Superior temporal gyrus (tissue), 1 donor: ENCODE data around the gene AKR1C1.
"Not testable (repeated sequence)": the region's sequence is repeated elsewhere in the genome, so short reads cannot be mapped to it uniquely, and the experiment has no call there.

Source experiments
- DNase-seq: peaks from one replicate; pipeline ENCODE4 v3.0.0-alpha.2; 2016; ENCODE audit errors: extremely low spot score

AKR1C1 gene

DNA sequence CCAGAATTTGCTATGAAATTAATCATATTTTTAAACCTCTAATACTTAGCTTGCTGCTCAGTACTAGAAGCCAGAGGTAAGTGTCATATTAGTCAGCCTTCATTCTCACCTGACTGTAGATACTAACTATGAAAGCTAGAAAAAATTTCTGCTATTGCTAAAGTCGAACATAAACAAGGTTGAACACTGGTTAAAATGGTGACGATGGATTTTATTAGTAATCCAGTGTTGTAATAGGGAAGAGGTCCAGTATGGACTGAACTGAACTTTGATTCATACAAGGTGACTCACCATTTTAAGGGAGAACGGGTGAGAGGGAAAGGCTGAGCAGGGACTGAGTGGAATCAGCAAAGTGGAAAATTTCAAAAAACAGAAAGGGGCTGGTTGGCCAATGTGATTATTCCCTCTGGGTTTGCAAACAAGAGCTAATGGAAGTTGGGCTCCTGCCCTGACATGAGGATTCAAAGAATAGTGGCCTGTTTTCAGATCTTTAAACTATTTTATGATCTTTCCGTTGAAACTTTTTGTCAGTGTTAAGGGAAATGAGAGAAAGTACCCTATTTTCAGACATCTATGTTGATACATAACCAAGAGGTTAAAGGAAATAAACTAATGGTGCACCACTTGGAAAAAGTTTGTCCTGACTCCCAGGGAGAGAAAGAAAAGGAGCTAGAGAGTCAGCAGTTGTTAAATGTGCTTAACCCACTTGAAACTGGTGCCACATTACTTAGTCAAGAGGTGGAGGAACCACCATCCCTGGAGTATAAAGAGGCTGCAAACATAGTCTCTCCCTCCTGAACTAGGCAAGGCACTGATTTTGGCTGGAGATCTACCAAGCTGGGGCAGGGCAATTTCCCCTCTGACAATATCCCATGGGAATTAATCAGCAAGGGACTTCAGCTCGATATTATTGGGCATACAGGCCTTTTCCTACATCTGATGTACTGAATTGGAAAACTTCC is 15.3 kb upstream of the AKR1C1 start:
- DNase-seq, result no peak

DNA sequence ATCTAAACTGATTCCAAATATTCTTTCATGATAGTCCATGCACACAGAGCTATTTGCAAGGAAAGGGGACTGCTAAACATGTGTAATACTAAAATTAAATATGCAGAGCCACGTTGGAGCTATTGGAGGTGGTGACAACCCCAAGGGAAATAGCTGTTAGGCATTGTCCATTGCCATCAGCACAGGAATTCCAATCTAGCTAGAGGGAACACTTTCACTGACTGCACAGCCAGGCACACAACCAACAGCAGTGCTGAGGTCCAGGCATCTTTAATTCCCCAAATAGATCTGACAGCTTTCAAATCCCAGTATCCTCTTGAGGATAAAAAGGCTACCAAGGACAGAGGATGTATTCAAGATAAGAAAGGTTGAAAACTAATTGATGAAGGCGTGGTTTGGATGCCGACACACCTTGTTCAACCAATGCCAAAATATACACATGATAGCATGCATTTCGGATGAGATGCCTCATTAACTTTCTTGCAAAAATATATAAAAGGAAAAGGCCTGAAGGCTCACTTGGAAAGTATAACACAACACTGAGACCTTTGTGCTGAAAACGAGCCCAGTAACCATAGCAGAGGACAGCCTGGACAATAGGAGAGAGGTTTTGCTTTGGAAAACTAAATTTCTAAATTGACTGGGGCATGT is 11.6 kb upstream of the AKR1C1 start:
- DNase-seq, result not testable (repeated sequence)

GRCh38 chr10:4953405-4953804 is 9.8 kb upstream of the AKR1C1 start:
- DNase-seq, result no peak

DNA sequence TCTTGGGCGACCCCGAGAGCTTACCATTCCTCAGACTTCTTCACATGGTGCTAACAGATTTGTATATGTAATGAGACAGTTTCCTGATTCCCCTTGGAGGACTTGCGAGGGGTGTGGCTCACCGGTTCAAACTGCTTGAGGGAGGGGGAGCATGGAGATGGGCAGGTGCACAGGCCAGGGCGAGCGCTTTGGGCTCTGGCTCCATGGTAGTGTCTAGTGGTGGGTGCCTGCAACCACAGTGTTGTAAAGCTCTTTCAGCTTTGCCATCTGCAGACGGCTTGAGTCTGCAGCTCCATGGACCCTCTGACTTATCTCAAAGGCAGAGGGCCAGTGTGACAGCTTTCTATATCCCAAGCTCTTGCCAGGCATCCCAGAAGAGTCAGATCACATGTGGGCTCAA is 7.1 kb upstream of the AKR1C1 start:
- DNase-seq, result not testable (repeated sequence)

- not testable (repeated sequence) for DNase-seq
Observed at GRCh38 chr10:4956955-4957645, 6.1 kb upstream of the AKR1C1 start.

GRCh38 chr10:4961558-4961957 is 1.7 kb upstream of the AKR1C1 start:
- not testable (repeated sequence) for DNase-seq

DNA sequence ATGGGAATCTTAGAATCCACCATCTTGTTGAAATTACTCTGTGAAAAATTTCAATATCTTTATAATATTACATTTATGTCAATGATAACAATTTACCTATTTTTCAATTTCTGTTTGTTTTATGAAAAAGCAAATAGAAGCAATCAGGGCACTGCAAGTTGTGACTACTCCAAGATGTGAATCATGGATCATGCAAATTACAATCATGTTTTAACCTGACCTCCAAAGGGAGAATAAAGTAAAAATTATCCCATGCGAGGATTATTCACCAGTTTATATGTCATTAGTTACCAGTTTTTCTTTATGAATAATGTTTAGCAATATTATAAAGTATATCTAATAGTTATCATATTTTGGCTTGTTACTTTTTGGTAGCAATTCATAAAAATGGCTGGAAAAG is 907 bp upstream of the AKR1C1 start:
- not testable (repeated sequence) for DNase-seq

GRCh38 chr10:4963815-4964154 is 570 bp downstream of the AKR1C1 start:
- DNase-seq, result not testable (repeated sequence)

GRCh38 chr10:4965763-4966162 is 2.5 kb downstream of the AKR1C1 start:
- not testable (repeated sequence) for DNase-seq

DNA sequence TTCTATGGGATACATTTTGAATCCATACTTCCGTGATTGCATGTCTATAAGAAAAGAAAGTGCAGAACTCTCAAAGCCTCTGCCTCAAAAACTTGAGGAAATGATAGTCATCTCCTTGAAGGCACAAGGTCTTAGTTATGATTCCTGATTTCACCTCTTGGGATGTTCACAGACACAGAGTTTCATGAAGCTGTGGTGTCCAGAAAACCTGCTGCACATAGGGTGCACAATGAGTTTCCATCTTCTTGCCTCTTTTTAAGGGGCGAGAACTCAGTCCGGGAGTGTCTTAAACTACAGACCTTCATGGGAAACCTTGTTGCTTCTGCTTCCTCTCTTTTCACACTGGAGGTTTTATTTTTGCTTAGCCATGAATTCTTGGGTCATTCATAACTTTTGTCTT is 4.0 kb downstream of the AKR1C1 start:
- DNase-seq, result not testable (repeated sequence)

GRCh38 chr10:4969289-4969688 is 6.1 kb downstream of the AKR1C1 start:
- not testable (repeated sequence) for DNase-seq

GRCh38 chr10:4970362-4970761 is 7.1 kb downstream of the AKR1C1 start:
- DNase-seq, result not testable (repeated sequence)

DNA sequence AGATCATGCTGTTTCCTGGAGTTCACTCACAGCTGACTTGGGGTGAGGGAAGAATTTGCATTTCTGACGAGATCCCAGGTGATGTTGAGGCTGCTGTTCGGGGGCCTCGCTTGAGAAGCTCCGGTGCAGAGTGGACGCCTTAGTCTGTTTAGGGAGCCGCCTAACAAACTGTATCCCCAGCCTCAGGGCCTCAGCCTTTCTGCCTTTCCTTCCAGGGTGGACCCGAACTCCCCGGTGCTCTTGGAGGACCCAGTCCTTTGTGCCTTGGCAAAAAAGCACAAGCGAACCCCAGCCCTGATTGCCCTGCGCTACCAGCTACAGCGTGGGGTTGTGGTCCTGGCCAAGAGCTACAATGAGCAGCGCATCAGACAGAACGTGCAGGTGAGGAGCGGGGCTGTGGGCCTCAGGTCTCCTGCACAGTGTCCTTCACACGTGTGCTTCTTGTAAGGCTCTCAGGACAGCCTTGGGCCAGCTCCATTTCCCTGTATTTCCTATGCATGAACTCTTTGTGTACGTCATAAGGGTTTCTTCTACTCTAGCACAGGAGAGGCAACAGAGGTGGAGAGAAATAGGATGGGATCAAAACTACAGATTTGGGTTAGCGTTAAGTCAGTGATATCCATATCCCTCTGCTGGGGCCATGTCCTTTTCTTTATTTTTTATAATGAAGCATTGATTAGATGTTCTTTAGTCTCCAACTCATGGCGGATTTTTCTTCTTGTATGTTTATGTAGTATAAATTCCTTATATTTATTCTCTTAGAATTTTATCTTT is 9.3 kb downstream of the AKR1C1 start:
- DNase-seq, result not testable (repeated sequence)

DNA sequence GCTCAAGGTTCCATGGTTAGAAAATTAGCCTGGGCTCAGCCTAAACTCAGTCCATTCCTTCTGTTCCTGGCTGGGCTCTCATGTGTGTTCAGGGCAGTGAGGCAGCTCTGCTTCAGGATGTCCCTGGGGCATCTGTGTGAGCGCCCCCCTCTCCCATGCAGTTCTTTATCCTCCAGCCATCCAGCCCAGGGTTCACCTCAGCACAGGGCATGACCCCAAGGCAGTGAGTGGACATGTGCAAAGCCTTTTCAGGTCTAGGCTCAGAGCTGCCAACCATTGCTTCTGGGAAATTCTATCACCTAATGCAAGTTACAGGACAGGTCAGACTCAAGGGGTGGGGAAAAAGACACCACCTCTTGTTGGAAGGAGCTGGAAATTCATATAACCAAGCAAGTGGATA is 10.1 kb downstream of the AKR1C1 start:
- DNase-seq, result not testable (repeated sequence)

DNA sequence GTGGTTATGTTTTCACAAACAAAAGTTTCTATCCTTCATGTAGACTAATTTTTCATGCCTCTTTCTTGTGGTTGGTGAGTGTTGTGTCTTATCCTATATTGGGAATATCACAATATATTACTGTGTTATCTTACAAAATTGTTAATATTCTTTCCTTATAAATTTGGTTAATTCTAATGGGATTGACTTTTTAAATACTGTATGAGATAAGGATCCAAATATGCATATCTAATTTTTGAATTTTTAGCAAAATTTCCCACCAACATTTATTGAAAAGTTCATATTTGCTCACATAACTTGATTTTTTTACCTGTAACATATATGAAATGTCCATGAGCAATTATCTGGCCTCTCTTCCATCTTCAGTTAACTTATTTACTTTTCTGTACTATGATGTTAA is 11.2 kb downstream of the AKR1C1 start:
- DNase-seq, result not testable (repeated sequence)

- DNase-seq, result no peak
Observed at GRCh38 chr10:4977025-4977424, 13.8 kb downstream of the AKR1C1 start.

- DNase-seq, result no peak
Observed at GRCh38 chr10:4978870-4979269, 15.7 kb downstream of the AKR1C1 start.

GRCh38 chr10:4980793-4981192 is 17.6 kb downstream of the AKR1C1 start:
- no peak for DNase-seq

- DNase-seq, result no peak
Observed at GRCh38 chr10:4981722-4982471, 18.7 kb downstream of the AKR1C1 start.

DNA sequence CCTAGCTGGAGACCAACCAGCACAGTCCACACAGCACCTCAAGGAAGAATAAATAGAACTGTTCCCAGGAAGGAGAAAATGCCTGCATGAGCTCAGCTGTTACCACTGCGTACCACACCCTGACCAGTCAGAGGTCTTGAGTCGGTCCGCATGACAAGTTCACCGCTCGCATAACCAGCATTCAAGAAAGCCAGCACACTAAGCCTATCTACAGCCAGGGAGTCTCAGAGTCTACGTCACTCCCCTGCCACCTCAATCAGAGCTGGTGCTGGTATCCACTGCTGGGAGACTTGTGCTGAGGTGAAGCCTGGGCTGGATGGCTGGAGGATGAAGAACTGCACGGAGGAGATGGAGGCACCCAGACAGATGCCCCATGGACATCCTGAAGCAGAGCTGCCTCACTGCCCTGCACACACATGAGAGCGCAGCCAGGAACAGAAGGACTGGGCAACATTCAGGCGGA is 19.6 kb downstream of the AKR1C1 start:
- no peak for DNase-seq
